ENCODE results near the gene ARL10.

Gene ARL10

GRCh38 chr5:176413255-176413565 lies 47.9 kb downstream of the ARL10 start:
- DNase-seq = no peak

DNA sequence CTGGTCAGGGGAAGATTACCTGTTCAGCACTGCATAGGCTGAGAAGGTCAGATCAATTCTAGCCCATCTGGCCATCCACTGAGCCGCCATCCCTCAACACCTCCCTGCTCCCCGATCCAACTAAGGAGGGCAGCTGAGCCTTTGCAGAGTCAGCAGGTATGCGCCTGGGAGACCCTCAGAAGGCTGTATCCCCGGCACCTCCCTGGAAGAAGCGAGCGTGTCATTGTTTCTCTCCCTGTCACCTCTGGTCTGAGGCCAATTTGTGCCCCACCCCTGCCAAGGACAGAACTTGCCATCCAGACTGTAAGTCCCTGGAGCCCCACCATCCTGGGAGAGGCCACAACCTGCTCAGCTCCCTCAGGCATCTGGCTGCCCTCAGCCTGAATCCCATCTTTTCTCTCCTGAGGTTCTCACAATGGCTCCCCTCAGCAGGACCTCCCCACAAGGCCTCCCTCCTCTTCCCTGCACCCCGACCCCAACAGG lies 48.5 kb downstream of the ARL10 start:
- DNase-seq = no peak

GRCh38 chr5:176414704-176415103 lies 49.4 kb downstream of the ARL10 start:
- no peak for DNase-seq

- DNase-seq = no peak
Observed at GRCh38 chr5:176415240-176415951, 50.1 kb downstream of the ARL10 start.

GRCh38 chr5:176415952-176416924 lies 51.0 kb downstream of the ARL10 start, which contains the start of gene CLTB:
Gene CLTB, minus strand, starts transcription at chr5:176416539. Its CDS starts 176 bp downstream, at chr5:176416363.
- DNase-seq = peak; percentile 87 to 90

DNA sequence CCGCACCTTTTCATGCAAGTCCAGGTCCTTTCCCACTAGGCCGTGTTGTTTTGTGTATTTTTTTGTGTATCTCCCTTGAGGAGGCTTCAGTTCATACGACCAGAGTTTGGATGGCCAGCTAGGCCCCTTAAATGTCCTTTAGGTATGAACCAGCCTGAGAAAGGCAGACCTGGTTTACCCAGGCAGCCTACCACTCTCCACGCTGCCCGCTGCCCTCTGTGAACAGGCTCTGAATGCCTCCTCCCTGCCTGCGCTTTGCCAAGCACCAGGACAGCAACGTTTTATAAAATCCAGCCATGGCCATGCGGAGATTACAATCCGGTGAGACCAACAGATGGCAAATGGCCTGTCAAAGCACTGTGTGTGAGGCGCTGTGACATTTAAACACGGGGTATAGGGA lies 51.7 kb downstream of the ARL10 start:
- DNase-seq = no peak

DNA sequence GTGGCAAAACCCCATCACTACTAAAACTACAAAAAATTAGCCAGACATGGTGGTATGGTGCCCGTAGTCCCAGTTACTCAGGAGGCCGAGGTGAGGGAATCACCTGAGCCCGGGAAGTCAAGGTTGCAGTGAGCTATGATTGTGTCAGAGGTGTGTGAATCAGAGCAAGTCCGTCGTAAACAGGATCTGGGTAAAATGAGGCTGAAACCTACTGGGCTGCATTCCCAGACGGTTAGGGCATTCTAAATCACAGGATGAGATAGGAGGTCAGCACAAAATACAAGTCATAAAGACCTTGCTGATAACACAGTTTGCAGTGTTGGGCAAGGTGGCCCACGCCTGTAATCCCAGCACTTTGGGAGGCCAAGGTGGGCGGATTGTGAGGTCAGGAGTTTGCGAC lies 53.0 kb downstream of the ARL10 start:
- no peak for DNase-seq

DNA sequence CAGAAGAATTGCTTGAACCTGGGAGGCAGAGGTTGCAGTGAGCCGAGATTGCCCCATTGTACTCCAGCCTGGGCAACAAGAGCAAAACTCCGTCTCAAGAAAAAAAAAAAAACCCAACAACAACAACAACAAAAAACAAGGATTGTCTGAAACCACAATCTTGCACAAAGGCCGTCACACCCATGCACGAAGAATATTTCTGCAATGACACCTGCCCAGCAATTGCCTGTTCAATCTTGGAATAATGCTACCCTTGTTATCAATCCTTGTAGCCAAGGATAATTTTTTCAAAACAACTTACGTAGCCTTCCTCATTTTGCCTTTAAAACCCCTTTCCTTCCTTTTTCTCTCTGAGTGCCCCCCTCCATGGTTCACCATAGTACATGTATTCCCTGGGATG lies 54.8 kb downstream of the ARL10 start:
- DNase-seq = no peak

- DNase-seq = no peak
Observed at GRCh38 chr5:176420972-176421544, 55.8 kb downstream of the ARL10 start.

DNA sequence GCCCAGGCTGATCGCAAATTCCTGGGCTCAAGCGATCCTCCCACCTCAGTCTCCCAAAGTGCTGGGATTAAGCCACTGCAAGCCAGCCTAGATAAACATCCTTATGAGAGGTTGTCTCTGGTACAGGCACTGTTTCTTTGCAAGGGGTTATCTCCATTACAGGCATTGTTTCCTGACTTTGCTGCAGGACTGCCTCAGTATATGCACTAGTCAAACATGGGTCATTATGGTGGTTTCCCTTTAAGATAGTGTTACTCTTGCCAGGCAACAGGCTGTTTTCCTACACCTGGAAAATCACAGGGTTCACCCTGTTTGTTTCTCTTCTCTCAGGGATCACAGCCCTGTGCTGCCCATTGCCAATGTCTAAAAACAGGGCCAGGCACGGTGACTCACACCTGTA lies 58.9 kb downstream of the ARL10 start:
- no peak for DNase-seq

- DNase-seq = no peak
Observed at GRCh38 chr5:176425138-176425537, 59.9 kb downstream of the ARL10 start.

DNA sequence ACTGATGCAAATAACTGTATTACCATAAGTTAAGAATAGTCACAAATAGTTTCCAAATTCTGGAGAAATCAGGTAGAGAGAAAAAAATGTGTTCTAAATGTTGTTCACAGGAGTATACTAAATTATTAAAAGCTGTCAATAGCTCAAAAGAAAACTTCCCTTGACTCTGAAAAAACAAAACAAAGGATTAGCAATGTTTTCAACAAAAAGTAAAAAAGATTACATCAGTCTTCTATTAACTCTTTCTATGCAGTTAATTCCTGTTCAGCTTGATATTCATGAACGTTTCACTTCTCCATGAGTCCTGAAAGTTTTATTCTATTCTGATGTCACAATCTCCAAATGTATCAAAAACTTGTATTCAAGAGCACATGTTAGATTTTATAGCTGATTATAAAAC lies 60.5 kb downstream of the ARL10 start:
- no peak for DNase-seq

- DNase-seq = no peak
Observed at GRCh38 chr5:176426876-176427275, 61.6 kb downstream of the ARL10 start.

- no peak for DNase-seq
Observed at GRCh38 chr5:176427971-176428370, 62.7 kb downstream of the ARL10 start.

DNA sequence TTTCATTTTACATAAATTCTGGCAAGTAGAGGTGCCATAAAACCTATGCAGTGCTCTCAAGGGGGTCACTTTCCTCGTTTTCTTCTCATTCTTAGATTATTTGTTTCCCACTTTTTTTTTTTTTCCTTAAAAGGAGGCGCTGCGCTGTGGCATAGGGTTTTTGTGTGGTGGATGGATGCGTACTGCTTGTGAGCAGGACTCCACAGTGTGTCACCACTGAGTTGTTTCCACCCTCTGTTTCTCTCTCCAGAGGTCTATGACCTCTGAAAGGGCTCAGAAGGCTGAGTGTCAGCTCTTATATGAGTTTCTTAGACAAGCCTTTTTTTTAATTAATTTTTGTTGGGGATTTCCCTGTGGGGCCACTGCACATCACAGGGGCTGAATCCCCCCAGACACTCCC lies 64.7 kb downstream of the ARL10 start:
- DNase-seq = no peak
